C4-2B (cell line): Measurements from ENCODE around the gene RUNDC3A.

Source experiments
- CTCF ChIP-seq: fragments of 450-650 bp; conservative IDR thresholded peaks from 2 replicates; pipeline ENCODE4 v1.5.1; 2017; ENCODE audit warnings: mild to moderate bottlenecking
- ZFX ChIP-seq: fragments of 450-650 bp; IDR thresholded peaks from 2 replicates; pipeline ENCODE4 v1.6.1; 2017

GRCh38 chr17:44310188-44310587, 1.8 kb downstream of the RUNDC3A start:
- TF ChIP-seq CTCF: no peak
- no peak for TF ChIP-seq ZFX
